ENCODE data around the gene GABRG3. TPM values are rescaled to one million over a fixed set of nuclear protein-coding genes. Genes with fewer than 3 reads are reported as not detected.

Gene GABRG3
- total and polyA plus RNA-seq, 4 donors, result 0.02 to 0.19 TPM; not detected in 2

- H3K27ac ChIP-seq (ENCODE audit: low read depth in 1 of 2, low read length in 2 of 2), result no peak overlapping the region
- DNase-seq (ENCODE audit: low spot score), result no peak
- no peak overlapping the region for H3K4me3 ChIP-seq (ENCODE audit: low read depth in 1 of 3, low read length in 3 of 3)
- no peaks in the 10 kb centered on the region for H3K4me1 ChIP-seq (ENCODE audit: control insufficient read depth in 4 of 4, insufficient read depth in 4 of 4, low read length in 3 of 4)
- H3K9me3 ChIP-seq (ENCODE audit: control insufficient read depth in 4 of 4, low read length in 3 of 4), result no peaks in the 10 kb centered on the region
- TF ChIP-seq MAX (IDR thresholded peaks at IDR 0.05), result no peak
- TF ChIP-seq HNF4G (IDR thresholded peaks at IDR 0.05), result no peak
- no peak for TF ChIP-seq YY1 (IDR thresholded peaks at IDR 0.05)
- TF ChIP-seq CTCF (IDR thresholded peaks at IDR 0.05; ENCODE audit: low read depth, low read length, missing input control), result no peak
- no peak for TF ChIP-seq EGR1 (IDR thresholded peaks at IDR 0.05; ENCODE audit: low read depth in 2 of 2)
- TF ChIP-seq FOXA1 (IDR thresholded peaks at IDR 0.05), result no peak
- TF ChIP-seq HNF4A (conservative IDR thresholded peaks at IDR 0.05), result no peak
- TF ChIP-seq JUND (IDR thresholded peaks at IDR 0.05), result no peak
- TF ChIP-seq GABPA (IDR thresholded peaks at IDR 0.05 in 1 of 2, conservative IDR thresholded peaks at IDR 0.05 in 1 of 2), result no peak
- no peak for TF ChIP-seq ATF3 (IDR thresholded peaks at IDR 0.05)
- TF ChIP-seq REST (IDR thresholded peaks at IDR 0.05), result no peak
- H3K27me3 ChIP-seq (ENCODE audit: control insufficient read depth in 4 of 4, insufficient read depth in 4 of 4, low read length in 3 of 4), result peaks cover 0 to 6% (median 0%) of the 10 kb centered on the region in 4 donors
- H3K9ac ChIP-seq (ENCODE audit: low read depth in 1 of 2, low read length in 2 of 2), result no peak overlapping the region
- WGBS, result 83% methylated on average over 3 of the region's 3 CpGs
- H3K36me3 ChIP-seq (ENCODE audit: control insufficient read depth in 4 of 4, insufficient read depth in 3 of 4, low read depth in 1 of 4, low read length in 3 of 4), result no peaks in the 10 kb centered on the region
These were observed 278.8 kb downstream of the GABRG3 start for GRCh38 chr15:27249760-27250109.

GRCh38 chr15:27250223-27250622 lies 279.2 kb downstream of the GABRG3 start:
- Histone ChIP-seq H3K36me3 (ENCODE audit: control insufficient read depth in 4 of 4, insufficient read depth in 3 of 4, low read depth in 1 of 4, low read length in 3 of 4) (no peaks in the 10 kb centered on the region), H3K9ac (ENCODE audit: low read depth in 1 of 2, low read length in 2 of 2) (no peak overlapping the region), H3K27ac (ENCODE audit: low read depth in 1 of 2, low read length in 2 of 2) (no peak overlapping the region), H3K4me1 (ENCODE audit: control insufficient read depth in 4 of 4, insufficient read depth in 4 of 4, low read length in 3 of 4) (no peaks in the 10 kb centered on the region), H3K9me3 (ENCODE audit: control insufficient read depth in 4 of 4, low read length in 3 of 4) (no peaks in the 10 kb centered on the region), H3K27me3 (ENCODE audit: control insufficient read depth in 4 of 4, insufficient read depth in 4 of 4, low read length in 3 of 4) (peaks cover 0 to 6% (median 0%) of the 10 kb centered on the region in 4 donors), H3K4me3 (ENCODE audit: low read depth in 1 of 3, low read length in 3 of 3) (no peak overlapping the region)
- WGBS, result 80% methylated on average over 6 of the region's 6 CpGs
- DNase-seq (ENCODE audit: low spot score), result no peak
- TF ChIP-seq MAX (IDR thresholded peaks at IDR 0.05) (no peak), EGR1 (IDR thresholded peaks at IDR 0.05; ENCODE audit: low read depth in 2 of 2) (no peak), YY1 (IDR thresholded peaks at IDR 0.05) (no peak), RXRA (IDR thresholded peaks at IDR 0.05) (no peak), ATF3 (IDR thresholded peaks at IDR 0.05) (no peak), CTCF (IDR thresholded peaks at IDR 0.05; ENCODE audit: low read depth, low read length, missing input control) (no peak), REST (IDR thresholded peaks at IDR 0.05) (no peak), RAD21 (IDR thresholded peaks at IDR 0.05) (no peak), GABPA (IDR thresholded peaks at IDR 0.05 in 1 of 2, conservative IDR thresholded peaks at IDR 0.05 in 1 of 2) (no peak), FOXA2 (IDR thresholded peaks at IDR 0.05) (no peak), HNF4A (conservative IDR thresholded peaks at IDR 0.05) (no peak), SP1 (IDR thresholded peaks at IDR 0.05) (no peak), NR2F2 (IDR thresholded peaks at IDR 0.05) (no peak), ZBTB33 (IDR thresholded peaks at IDR 0.05) (no peak), FOXA1 (IDR thresholded peaks at IDR 0.05) (no peak)

Measured in liver (tissue), 9 donors.